ENCODE results near the gene ECE1.

GRCh38 chr1:21272540-21272939, 17.7 kb downstream of the ECE1 start:
- TF ChIP-seq CTCF (conservative IDR thresholded peaks at IDR 0.05; ENCODE audit: low read depth, low read length) (no peak), POLR2A (IDR thresholded peaks at IDR 0.05; ENCODE audit: low read depth, low read length) (no peak), SMC3 (IDR thresholded peaks at IDR 0.05; ENCODE audit: low read depth, low read length) (no peak), RCOR1 (IDR thresholded peaks at IDR 0.05; ENCODE audit: insufficient replicate concordance, low read length) (no peak), RAD21 (IDR thresholded peaks at IDR 0.05; ENCODE audit: low read length) (no peak), USF2 (IDR thresholded peaks at IDR 0.05; ENCODE audit: low read depth, low read length) (no peak), MXI1 (IDR thresholded peaks at IDR 0.05; ENCODE audit: borderline replicate concordance, low read depth, low read length) (no peak), ELK1 (IDR thresholded peaks at IDR 0.05; ENCODE audit: borderline replicate concordance, low read depth, low read length) (no peak), FOS (IDR thresholded peaks at IDR 0.05; ENCODE audit: low read depth, low read length) (no peak)

Data from IMR-90 (cell line).